HG02870 (cell line): ENCODE data around the gene GAREM1.

ENCODE experiments used
- ATAC-seq: cut with Tn5 transposase; IDR thresholded peaks from one replicate; pipeline ENCODE4 v1.9.1; 2021; ENCODE audit warnings: mild to moderate bottlenecking, moderate library complexity; ENCODE audit not compliant: unreplicated experiment

Gene GAREM1

DNA sequence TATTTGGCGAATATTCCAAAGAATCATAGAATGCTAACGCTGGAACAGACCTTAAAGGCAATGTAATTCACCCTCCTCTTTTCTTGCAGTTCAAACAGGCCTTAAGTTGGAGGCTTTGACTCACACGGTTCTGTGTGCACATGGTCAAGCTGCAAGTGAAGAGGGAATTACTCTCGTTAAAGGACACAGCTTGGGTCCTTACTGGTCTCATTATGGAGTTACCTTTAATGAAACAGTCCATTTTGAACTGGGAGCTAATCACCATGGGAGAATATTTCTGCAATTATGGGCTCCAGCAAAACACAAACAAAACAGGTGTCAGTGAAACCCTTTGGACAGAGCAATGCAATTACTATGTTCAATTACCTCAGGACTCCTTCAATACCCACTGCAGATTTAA lies 135.5 kb downstream of the GAREM1 start:
- ATAC-seq = no peak

DNA sequence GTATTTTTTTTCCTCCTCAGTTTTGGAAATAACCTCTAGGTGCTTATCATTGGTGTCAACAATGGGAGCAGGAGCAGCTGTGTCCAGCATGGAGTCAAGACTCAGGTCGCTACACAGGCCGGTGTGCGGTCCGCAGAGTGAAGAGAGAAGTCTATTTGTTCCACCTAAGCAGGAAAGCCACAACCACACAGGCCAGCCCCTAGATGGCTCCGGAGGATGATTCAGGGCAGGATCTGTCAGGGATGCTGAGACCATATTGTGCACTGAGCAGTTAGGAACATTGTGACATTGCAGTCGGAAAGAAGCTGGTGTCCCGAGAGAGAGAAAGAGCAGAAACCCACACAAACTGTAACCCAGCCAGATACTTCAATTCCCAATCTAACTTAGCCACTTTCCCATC lies 136.9 kb downstream of the GAREM1 start:
- no peak for ATAC-seq

DNA sequence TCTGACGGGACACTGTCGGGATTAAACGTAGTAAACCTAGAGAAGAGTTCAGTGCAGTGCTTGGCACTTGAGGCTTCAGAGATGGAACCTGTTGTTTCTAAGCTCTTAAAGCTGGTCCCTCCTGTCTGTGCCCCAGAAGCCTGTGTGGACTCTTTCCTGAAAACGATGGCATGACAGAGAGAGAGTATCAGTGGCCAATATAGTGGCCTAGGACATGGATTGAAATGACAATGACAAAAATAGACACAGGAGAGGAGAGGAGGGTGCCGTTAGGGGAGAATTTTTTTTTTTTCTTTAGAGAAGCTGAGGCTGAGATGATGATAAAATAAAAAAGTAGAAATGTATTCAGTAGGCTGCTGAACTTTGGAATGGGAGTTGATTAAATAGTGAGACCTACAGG lies 138.0 kb downstream of the GAREM1 start:
- no peak for ATAC-seq

DNA sequence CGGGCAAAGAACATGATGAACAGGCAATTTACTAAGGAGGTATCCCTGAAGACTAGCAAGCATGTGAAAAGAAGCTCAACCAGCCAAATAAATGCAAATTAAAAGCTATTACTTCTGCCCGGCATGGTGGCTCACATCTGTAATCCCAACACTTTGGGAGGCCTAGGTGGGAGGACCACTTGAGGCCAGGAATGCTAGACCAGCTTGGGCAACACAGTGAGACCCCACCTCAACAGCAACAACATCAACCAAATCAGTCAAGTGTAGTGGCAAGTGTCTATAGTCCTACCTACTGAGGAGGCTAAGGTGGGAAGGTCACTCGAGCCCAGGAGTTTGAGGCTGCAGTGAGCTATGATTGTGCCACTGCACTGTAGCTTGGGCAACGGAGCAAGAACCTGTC lies 141.7 kb downstream of the GAREM1 start:
- no peak for ATAC-seq

DNA sequence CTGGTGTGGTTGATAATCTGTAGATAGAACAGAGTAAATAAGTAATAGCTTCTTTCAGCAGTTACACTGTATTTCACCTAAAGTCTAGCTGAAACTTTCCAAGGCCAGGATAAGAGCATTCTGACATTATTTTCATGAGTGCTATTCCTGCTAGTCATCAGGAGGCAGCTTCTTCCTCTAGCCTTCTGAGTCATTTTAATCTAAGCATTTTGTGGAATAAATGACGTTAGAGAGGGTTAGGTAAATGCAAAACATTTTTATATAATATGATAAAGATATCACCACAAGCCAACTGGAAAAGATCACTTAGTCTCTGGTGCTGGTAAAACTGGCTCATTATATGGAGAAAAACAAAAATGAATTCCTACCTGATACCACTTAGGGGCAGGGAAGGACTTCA lies 142.3 kb downstream of the GAREM1 start:
- no peak for ATAC-seq

DNA sequence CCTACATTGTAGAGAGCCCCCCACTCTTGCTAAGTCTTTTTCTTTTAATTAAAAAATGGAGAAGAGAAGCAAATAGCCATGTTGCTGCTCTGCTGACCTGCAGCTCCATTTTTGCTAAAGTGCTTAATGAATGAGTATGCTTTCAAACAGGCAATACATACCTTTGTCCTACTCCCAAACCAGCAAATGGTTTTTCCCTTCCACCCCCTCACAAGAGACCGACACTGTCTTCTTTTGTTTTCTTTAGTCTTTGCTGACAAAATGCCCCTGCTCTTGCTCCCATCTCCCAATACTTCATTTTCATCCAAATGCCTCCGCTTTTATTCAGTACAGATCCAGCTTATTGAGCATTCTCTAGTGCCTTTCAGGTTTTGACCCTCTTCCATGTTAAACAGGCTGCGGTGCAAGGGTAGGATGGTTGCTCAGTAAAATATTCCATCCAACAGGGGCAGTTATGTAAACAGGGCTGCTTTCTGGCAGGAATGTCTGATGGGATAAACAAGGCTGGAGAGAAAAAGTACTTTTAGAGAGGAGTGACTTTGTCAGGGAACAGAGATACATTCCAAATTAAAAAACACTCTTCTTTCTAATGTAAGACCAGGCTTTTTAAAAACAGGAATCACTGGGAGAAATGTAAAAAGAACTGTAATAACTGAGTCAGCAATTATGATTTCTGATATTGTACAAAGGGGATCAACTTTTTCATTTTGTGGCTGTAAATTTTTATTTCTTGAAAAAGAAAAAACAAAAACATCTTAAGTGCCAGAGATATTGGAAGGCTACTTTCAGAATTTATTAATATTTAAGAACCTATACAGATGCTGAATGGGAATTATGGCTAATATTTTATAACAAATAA lies 144.0 kb downstream of the GAREM1 start:
- ATAC-seq = no peak

DNA sequence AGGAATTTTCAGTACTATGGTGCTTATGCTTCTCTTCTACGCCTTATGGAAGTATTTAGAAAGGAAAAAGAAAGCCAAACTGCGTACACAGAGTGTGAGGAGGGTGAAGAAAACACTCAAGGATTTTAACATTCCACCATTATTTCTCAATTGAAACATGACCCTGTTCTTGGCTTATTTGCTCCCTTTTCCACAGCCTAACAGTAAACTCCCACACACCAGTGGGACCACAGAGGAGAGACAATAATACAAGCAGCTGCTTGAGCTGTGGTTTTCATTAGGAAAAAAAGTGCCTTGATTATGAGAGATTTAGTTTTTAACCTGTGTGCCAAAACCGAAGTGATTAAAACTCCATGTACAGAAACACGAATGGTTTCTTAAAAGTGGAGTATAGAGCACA lies 146.5 kb downstream of the GAREM1 start:
- no peak for ATAC-seq

DNA sequence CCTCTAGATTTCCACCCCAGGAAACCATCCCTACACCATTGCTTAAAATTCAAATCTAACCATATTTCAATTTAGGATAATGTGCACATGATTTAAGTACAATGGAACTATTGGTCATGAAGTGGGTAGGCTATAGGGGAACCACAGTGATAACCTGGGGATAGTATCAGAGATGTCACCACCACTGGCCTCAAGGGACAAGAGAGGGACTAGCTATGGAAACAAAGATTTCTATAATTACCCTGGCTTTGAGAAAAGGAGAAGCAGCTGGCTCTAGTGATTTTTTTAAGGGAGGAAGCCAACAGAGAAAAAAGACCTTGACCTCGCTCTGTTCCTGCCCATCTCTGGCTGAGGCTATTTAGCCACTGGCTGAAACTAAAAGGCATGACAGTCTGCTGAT lies 148.9 kb downstream of the GAREM1 start:
- ATAC-seq = no peak

DNA sequence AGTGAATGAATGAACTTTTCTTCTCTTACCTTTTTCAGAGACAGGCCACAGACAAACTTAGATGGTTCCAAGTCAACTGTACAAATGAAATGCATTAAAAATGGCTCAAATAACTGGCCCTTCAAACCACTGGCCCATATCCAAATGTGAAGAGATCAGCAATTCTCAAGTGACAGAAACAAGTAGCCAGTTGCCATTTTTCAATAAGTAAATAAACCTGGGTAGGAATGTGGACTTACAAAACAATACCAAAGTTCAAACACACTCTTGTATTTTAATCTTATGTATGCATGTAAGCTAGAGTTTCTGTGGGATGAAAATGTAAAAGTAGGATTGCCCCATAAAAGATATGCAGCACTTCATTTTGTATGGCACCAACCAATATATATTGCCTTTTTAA lies 151.6 kb downstream of the GAREM1 start:
- no peak for ATAC-seq

DNA sequence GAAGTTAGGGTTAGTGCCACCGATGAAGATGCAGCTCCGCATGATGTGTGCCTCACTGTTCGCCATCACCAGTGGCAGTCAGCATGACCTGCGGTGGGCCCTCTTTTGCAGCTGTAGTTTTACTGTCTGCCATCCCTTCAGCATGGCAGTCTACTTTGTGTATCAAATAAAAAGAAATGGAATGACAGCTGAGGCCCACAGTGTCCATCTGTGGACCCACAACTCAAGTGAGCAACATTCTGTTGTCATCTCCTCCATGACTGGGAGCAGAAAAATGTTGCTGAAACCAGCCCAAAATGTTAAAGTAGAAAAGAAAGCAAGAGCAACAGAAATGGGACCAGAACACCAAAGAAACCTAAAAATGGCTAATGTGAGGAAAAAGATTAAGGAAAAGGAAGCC lies 152.1 kb downstream of the GAREM1 start:
- ATAC-seq = no peak

DNA sequence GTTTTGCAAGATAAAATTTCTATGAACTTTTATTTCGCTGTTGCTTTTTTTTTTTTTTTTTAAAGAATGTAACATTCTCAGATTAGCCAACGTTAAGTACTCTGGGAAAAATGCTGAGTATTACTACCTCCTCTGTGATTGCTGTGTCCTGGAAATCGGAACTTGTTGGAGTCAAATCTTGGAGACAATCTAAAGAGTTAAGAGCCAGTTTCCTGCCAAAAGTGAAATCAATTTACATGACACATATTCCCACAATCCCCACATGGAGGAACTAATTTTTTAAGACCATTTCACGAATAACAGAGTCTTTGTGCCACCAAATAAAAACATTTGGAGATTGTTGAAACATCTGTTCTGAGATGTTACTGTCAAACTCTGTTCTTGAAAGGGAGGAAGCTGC lies 153.0 kb downstream of the GAREM1 start:
- ATAC-seq = no peak

DNA sequence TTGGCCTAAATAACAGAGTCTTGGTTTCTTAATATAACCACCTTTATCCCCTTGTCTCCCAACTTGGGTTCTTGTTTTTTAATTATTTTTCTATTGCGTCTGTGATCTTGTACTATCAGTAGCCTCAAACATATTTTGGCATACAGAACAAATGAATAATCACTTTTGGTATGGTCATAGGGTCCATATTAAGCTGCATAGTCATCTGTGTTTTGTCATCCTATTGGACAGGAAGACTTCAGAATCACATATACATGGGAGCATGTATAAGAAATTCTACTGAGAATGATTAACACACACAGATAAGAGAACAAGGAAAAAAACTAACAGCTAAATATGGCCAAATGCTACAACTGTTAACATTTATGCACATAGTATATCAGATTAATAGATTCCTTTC lies 154.8 kb downstream of the GAREM1 start:
- no peak for ATAC-seq

DNA sequence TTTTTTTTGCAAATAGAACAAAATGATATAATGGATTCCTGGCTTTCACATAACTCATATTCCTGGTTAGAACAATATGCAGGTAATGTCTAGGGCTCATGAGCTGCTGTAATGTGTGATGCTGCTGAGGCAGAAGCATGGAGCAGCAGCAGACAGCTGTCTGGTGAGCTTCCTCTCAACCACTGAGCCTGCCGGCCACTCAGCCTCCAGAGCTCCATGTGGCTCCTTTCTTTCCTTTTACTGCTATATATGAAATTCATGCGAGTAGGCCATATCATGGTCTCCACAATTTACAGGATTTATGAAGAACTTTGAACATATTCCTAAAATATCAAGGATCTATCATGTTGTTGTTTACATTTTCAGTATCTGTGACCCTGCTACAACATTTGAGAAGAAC lies 159.9 kb downstream of the GAREM1 start:
- no peak for ATAC-seq

DNA sequence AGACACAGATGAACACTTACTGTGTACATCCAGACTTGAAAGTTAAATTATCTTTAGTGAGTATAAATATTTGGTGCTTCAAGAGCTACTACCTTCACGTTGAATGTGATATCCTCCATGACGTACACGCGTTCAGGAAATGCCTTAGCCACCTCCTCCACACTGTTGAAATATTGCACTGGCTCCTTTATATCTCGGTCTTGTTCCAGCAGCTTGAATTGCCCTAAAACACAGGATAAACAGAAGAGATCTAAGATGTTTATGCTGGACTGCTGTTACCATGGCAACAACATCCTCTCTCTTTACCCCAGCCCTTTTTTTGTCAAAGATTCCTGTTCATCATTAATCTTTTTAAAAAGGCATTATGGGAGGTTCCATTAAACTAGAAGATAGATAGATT lies 160.6 kb downstream of the GAREM1 start:
- ATAC-seq = no peak

DNA sequence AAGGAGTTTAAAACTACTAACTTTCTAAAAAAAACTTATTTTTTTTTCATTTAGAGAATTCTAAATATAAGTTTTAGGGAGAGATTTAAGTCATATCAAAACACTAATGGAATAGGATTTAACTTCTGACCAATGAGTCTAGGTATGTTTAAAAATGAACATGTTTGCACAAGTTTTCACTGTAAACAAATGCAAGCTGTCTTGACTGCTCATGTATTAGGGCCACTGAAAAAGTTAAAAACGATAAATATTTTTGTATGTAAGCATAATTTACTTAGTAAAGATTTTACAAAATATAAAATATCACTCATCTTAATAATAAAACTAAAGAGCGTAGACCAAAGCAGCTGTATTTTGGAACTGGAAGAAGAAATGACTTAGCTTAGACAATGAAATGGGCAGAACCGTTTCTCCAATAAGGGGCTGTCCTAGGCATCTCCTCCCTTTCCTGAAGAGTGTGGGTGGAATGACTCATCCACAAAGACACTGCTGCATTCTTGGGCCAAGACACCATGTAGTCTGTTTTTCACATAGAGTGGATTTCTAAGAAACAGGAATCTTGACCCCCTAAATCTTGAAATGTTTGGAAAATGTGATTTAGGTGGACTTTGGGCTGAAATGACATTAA lies 162.1 kb downstream of the GAREM1 start:
- no peak for ATAC-seq

DNA sequence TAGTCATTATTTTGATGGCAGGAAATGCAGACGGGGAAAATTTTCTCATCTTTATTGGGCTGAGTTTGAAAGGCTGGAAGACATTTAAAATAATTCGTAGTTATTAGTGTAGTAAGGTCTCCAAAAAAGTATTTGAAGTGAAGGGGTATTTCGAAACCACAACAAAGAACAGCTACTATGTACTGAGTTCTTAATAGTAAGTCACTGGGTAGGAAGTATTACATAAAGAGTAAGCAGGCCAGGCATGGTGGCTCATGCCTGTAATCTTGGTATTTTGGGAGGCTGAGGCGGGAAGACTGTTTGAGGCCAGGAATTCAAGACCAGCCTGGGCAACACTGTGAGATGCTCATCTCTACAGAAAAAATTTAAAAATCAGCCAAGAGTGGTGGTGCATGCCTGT lies 167.3 kb downstream of the GAREM1 start:
- ATAC-seq = no peak

DNA sequence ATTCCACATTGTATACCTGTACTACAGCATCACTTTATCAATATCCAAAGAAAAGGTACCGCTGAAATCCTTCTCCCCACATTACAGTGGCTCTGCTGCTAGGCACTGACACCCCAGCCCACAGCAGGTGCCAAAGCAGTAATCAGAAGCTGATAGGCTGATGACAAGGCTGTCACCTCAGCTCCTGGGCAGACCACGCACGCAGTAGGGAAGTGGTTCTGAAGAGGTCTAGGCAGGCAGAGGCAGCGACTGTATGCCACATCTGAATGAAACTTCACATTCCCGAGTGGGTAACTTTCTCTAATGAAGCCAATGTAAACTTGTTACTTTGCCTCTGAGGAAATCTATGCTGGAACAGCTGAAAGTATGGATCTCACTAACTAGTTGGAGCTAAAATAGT lies 167.9 kb downstream of the GAREM1 start:
- ATAC-seq = no peak

DNA sequence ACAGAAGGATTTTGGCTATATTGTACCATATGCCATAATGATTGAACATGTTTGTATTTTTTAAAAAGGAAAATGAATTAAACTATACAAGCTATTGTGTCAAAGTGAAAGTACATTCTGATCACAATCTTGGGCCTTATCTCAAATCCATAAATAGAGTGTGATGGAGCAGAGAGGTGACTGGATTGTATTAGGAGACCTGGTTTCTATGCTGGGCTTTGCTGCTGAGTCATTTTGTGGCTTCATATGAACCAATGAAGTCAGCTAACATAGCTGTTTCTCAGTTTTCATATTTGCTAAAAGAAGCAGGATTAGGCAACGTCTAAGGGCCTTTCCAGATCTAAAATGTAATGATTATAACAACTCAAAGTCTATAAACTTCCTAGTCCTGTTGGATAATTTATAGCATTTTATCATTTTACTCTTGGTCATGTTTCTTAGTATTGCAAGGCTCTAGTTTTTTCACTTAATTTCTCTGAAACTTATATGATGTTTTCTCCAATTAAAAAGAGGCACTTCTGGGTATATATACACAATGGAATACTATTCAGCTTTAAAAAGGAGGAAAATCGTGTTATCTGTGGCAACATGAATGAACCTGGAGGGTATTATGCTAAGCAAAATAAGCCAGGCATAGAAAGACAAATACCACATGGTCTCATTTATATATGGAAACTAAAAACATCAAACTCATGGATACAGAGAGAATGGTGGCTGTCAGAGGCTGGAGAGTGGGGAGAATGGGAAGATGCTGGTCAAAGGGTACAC lies 168.5 kb downstream of the GAREM1 start:
- ATAC-seq = peak; percentile 86

DNA sequence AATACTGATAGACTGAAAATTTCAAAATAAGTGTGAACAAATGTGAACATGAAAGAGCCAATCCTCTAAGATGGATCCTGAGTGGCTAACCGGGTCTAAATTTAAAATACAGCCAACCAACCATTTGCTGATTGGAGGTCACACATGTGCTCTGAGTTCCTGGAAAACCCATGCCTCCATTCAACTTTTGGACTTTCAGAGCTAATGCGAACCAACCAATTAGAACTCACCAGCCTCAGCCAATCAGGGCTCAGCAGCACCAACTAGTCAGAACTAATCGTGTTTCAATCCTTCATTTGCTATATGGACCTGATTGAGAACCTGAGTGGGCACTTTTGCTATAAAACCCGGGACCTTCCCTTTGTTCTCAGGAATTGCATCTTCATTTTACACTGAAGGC lies 169.3 kb downstream of the GAREM1 start:
- no peak for ATAC-seq

DNA sequence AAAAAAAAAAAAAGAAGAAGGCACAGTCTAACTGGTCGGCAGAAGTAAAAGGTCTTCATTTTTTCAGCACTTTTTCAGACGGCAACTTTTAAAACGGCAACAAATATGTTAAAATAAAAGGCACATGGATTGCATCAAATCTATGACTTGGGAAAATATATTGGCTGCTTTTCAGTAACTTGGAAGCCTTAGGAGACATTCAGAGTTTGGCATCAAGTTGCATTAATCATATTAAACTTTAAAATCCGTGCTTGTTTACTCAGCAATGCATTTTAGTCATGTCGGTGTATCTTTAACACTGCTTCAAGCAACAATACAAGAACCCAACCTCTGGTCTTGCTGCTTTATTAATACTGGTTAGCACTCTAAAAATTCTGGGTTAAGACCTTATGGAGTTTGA lies 169.8 kb downstream of the GAREM1 start:
- no peak for ATAC-seq

DNA sequence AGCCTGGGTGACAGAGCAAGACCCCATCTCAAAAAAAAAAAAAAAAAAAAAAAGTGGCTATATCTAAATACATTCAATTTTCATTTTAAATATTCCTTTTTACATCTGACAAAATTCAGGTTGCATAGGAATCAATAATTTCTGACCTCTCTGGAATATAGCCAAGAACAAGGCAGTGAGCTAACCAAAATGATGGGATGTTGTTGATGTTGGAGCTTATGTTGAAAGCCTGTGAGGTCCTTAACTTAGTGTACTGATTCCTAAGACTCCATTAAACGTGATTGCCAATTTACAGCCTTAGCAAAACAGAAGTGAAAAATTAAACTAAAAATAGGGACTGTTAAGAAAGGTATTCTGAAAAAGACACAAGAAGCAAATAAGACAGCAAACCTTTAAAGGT lies 171.2 kb downstream of the GAREM1 start:
- no peak for ATAC-seq

DNA sequence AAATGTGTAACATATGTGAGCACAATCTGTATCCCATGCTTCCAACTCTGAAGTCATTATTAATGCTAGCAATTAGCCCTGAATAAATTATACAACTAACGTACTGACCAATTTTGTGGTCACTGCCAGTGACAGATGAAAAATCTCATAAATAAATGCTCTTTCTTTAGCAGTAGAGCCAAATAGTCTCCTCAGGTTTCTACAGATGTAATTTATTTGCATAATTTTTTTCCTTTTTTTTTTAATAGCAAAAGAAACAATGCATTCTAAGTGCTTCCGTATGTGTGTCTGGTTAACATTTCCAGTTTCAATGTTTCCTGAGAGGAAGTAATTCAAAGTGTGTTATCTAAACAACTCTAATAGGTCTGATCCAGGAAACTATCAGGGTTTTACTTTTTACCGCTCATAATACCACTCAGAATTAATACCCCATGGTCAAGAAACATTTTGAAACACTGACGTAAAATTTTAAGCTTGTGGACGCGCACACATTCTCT lies 172.5 kb downstream of the GAREM1 start:
- ATAC-seq = no peak
